DOHH2 (cell line): ENCODE results near the gene SLC16A12.

Experiments used
- H3F3A ChIP-seq: fragments of 200-600 bp; sonication (generic), shearing (Covaris generic); 2 replicates; pipeline ENCODE4 v1.6.0; 2016; ENCODE audit warnings: antibody characterized with exemption, mild to moderate bottlenecking; ENCODE audit not compliant: control insufficient read depth, insufficient read depth
- H3K27ac ChIP-seq: fragments of 200-600 bp; sonication (generic); 2 replicates; pipeline ENCODE4 v1.5.1; 2014; ENCODE audit warnings: low read depth, mild to moderate bottlenecking, low read length, moderate library complexity
- H3K27me3 ChIP-seq: fragments of 200-600 bp; sonication (generic); 2 replicates; pipeline ENCODE4 v1.6.1; 2014; ENCODE audit warnings: mild to moderate bottlenecking, low read length, mixed read lengths; ENCODE audit not compliant: control insufficient read depth
- H3K36me3 ChIP-seq: fragments of 200-600 bp; sonication (generic); 2 replicates; pipeline ENCODE4 v1.6.1; 2014; ENCODE audit warnings: mild to moderate bottlenecking, low read length, moderate library complexity, mixed read lengths; ENCODE audit not compliant: control insufficient read depth
- H3K4me1 ChIP-seq: fragments of 200-600 bp; sonication (generic); 2 replicates; pipeline ENCODE4 v1.6.1; 2014; ENCODE audit warnings: mild to moderate bottlenecking, low read length, mixed read lengths; ENCODE audit not compliant: control insufficient read depth
- H3K4me2 ChIP-seq: fragments of 200-600 bp; sonication (generic); 2 replicates; pipeline ENCODE4 v1.6.0; 2014; ENCODE audit warnings: mild to moderate bottlenecking, low read length, moderate library complexity
- H3K4me3 ChIP-seq: fragments of 200-600 bp; sonication (generic); 2 replicates; pipeline ENCODE4 v1.5.1; 2014; ENCODE audit warnings: mild to moderate bottlenecking, low read length, mixed read lengths
- H3K79me2 ChIP-seq: fragments of 200-600 bp; sonication (generic); 2 replicates; pipeline ENCODE4 v1.6.1; 2014; ENCODE audit warnings: mild to moderate bottlenecking, low read length, mixed read lengths; ENCODE audit not compliant: control insufficient read depth
- H3K9me2 ChIP-seq: fragments of 200-600 bp; sonication (generic); replicated peaks from 2 replicates; pipeline ENCODE4 v1.6.1; 2014; ENCODE audit warnings: mild to moderate bottlenecking, low read length, mixed read lengths; ENCODE audit not compliant: control insufficient read depth
- H3K9me3 ChIP-seq: fragments of 200-600 bp; sonication (generic); 2 replicates; pipeline ENCODE4 v1.6.1; 2014; ENCODE audit warnings: antibody characterized with exemption, low read length, mixed read lengths; ENCODE audit not compliant: control insufficient read depth, insufficient read depth
- H4K20me1 ChIP-seq: fragments of 200-600 bp; sonication (generic); 2 replicates; pipeline ENCODE4 v1.6.0; 2014; ENCODE audit warnings: low read depth, mild to moderate bottlenecking, antibody characterized with exemption, low read length, moderate library complexity; ENCODE audit not compliant: control insufficient read depth, insufficient read depth
- EZH2phosphoT487 ChIP-seq: fragments of 200-600 bp; sonication (generic); IDR thresholded peaks from 2 replicates; pipeline ENCODE4 v1.6.1; 2017; ENCODE audit warnings: borderline replicate concordance, mild to moderate bottlenecking, antibody characterized with exemption, low read length, moderate library complexity, mixed read lengths
- TF ChIP-seq, protein P1 (sequence below): fragments of 200-600 bp; sonication (generic); IDR thresholded peaks from one replicate; pipeline ENCODE4 v1.5.1; 2014; ENCODE audit warnings: antibody characterized with exemption, mild to moderate bottlenecking, low read depth, low read length; ENCODE audit not compliant: poor library complexity, severe bottlenecking

The SLC16A12 gene, protein sequence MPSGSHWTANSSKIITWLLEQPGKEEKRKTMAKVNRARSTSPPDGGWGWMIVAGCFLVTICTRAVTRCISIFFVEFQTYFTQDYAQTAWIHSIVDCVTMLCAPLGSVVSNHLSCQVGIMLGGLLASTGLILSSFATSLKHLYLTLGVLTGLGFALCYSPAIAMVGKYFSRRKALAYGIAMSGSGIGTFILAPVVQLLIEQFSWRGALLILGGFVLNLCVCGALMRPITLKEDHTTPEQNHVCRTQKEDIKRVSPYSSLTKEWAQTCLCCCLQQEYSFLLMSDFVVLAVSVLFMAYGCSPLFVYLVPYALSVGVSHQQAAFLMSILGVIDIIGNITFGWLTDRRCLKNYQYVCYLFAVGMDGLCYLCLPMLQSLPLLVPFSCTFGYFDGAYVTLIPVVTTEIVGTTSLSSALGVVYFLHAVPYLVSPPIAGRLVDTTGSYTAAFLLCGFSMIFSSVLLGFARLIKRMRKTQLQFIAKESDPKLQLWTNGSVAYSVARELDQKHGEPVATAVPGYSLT

DNA sequence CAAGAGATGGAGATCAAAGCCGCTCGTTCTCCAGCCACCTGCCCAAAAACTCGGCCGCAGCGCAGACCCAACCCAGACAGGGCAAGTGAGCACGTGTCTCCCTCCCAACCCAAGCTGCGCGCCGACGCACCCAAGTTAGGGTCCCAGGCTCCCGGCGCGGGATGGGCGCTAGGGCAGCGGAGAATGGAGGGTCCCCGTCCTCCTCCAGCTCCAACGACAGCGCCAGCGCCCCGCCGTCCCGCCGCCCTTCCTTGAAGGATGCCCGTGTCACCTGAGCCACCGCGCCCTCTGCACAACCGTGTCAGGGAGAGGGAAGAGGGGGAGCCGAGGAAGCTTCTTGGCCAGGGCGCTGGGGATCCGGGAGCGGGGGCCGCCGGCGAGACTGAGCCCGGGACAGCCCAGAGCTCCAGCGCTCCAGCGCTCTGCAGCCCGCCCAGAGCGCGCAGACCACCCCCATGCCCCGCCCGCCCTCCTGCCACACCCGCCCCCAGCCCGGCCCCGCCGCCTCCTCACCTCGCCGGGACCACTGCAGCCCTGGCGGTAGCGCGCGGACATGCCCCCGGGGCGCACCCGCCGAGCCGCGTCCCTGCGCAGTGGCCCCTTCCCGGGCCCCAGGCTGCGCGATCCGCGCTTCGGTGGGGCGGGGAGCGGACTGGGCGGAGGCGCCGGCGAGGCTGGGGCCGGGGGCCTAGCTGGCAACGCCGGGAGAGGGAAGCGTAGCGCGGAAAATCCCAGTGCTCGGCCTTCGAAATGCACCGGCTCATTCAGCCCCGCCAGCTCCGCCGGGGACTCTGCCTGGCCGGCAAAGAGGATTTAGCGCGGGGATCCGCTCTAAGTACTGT, at the start of gene SLC16A12:
Gene SLC16A12, minus strand, starts transcription at position 424 of the 842 bp plus-strand sequence. CDS start 73,016 bp downstream, outside the sequence.
- Histone ChIP-seq H3K4me1 (no peaks in the 10 kb centered on the region), H3K36me3 (no peaks in the 10 kb centered on the region), H3K9me3 (no peaks in the 10 kb centered on the region), H3K27me3 (no peaks in the 10 kb centered on the region), H3K79me2 (no peaks in the 10 kb centered on the region), H3K4me3 (no peak within 1 kb of the TSS), H3K9me2 (no peaks in the 10 kb centered on the region), H3K4me2 (no peak within 1 kb of the TSS), H3F3A (no peaks in the 10 kb centered on the region), H4K20me1 (no peaks in the 10 kb centered on the region), H3K27ac (no peak within 1 kb of the TSS)
- TF ChIP-seq EZH2phosphoT487: no peak
- TF ChIP-seq, protein P1, sequence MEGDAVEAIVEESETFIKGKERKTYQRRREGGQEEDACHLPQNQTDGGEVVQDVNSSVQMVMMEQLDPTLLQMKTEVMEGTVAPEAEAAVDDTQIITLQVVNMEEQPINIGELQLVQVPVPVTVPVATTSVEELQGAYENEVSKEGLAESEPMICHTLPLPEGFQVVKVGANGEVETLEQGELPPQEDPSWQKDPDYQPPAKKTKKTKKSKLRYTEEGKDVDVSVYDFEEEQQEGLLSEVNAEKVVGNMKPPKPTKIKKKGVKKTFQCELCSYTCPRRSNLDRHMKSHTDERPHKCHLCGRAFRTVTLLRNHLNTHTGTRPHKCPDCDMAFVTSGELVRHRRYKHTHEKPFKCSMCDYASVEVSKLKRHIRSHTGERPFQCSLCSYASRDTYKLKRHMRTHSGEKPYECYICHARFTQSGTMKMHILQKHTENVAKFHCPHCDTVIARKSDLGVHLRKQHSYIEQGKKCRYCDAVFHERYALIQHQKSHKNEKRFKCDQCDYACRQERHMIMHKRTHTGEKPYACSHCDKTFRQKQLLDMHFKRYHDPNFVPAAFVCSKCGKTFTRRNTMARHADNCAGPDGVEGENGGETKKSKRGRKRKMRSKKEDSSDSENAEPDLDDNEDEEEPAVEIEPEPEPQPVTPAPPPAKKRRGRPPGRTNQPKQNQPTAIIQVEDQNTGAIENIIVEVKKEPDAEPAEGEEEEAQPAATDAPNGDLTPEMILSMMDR: no peak

GRCh38 chr10:89582022-89582421, 46.6 kb upstream of the SLC16A12 start:
- H3K4me1 ChIP-seq: no peaks in the 10 kb centered on the region
- H3K4me3 ChIP-seq: no peak overlapping the region
- no peaks in the 10 kb centered on the region for H3K36me3 ChIP-seq
- no peaks in the 10 kb centered on the region for H4K20me1 ChIP-seq
- no peaks in the 10 kb centered on the region for H3K9me2 ChIP-seq
- no peak overlapping the region for H3K4me2 ChIP-seq
- H3K79me2 ChIP-seq: no peaks in the 10 kb centered on the region
- TF ChIP-seq, protein P1: no peak
- no peak for TF ChIP-seq EZH2phosphoT487
- H3K9me3 ChIP-seq: no peaks in the 10 kb centered on the region
- no peak overlapping the region for H3K27ac ChIP-seq
- H3K27me3 ChIP-seq: no peaks in the 10 kb centered on the region
- H3F3A ChIP-seq: no peaks in the 10 kb centered on the region

GRCh38 chr10:89580243-89580642, 44.8 kb upstream of the SLC16A12 start:
- no peaks in the 10 kb centered on the region for H4K20me1 ChIP-seq
- no peaks in the 10 kb centered on the region for H3K36me3 ChIP-seq
- no peak overlapping the region for H3K27ac ChIP-seq
- no peaks in the 10 kb centered on the region for H3K9me3 ChIP-seq
- H3K4me1 ChIP-seq: no peaks in the 10 kb centered on the region
- no peaks in the 10 kb centered on the region for H3K9me2 ChIP-seq
- no peak for TF ChIP-seq EZH2phosphoT487
- TF ChIP-seq, protein P1: no peak
- H3K79me2 ChIP-seq: no peaks in the 10 kb centered on the region
- H3K4me3 ChIP-seq: no peak overlapping the region
- H3F3A ChIP-seq: no peaks in the 10 kb centered on the region
- no peaks in the 10 kb centered on the region for H3K27me3 ChIP-seq
- H3K4me2 ChIP-seq: no peak overlapping the region
